D721Med (cell line): ENCODE results near the gene ATP5MK.
"Not testable (repeated sequence)": the region's sequence is repeated elsewhere in the genome, so short reads cannot be mapped to it uniquely, and the experiment has no call there.

Experiments
- DNase-seq: peaks from one replicate; pipeline ENCODE4 v3.0.0; 2011; ENCODE audit warnings: low spot score; ENCODE audit not compliant: insufficient read length
- FAIRE-seq: peaks from 2 replicates; lab custom pipeline; 2011; peaks lifted over from hg19 to GRCh38; lab: Jason Lieb, UNC
- CTCF ChIP-seq: IDR thresholded peaks from 2 replicates; pipeline ENCODE4 v1.5.1; 2012; ENCODE audit warnings: mild to moderate bottlenecking, control low read depth; ENCODE audit not compliant: insufficient read depth; ENCODE audit errors: missing control alignments

ATP5MK gene

DNA sequence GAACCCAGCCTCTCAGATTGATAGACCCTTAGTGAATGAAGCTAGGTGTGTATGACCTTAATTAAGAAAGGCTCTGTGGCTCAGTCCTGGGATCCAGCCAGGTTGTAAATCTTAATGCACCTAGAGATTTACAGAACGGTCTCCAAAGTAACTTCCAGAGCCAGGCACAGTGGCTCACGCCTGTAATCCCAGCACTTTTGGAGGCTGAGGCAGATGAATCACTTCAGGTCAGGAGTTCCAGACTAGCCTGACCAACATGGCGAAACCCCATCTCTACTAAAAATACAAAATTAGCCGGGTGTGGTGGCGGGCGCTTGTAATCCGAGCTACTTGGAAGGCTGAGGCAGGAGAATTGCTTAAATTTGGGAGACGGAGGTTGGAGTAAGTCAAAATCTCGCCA lies 31.6 kb upstream of the ATP5MK start:
- no peak for DNase-seq
- FAIRE-seq = no peak
- no peak for TF ChIP-seq CTCF

DNA sequence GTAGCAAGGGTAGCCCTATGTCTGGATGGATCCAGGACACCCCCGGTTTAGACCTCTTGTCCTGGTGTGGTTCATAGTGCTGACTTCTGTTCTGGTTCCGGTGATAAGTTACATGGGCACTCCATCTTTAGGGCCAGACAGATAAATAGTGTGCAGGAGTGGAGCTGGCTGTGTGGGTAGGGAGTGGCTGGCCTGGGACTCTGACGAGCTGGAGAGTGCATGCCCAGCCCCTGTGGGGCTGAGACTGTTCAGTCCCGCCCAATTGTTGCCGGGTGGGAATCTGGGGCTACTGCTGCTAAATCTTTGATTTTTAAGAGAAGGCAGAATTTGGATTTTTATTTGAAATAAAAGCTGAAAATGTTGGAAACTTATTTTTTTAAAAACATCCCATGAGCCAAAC lies 27.5 kb upstream of the ATP5MK start:
- TF ChIP-seq CTCF = no peak
- FAIRE-seq = no peak
- DNase-seq = no peak

- no peak for TF ChIP-seq CTCF
- FAIRE-seq (no peak), DNase-seq (no peak)
Measured at GRCh38 chr10:103419101-103419500, 22.8 kb upstream of the ATP5MK start.

GRCh38 chr10:103417601-103418000 lies 21.3 kb upstream of the ATP5MK start:
- no peak for TF ChIP-seq CTCF
- FAIRE-seq (no peak), DNase-seq (no peak)

GRCh38 chr10:103417148-103417469 lies 20.8 kb upstream of the ATP5MK start:
- DNase-seq = not testable (repeated sequence)

GRCh38 chr10:103416436-103417147 lies 20.3 kb upstream of the ATP5MK start:
- DNase-seq (no peak), FAIRE-seq (no peak)
- peak; percentile 60 for TF ChIP-seq CTCF

More at GRCh38 chr10:103417148-103417469, 20.8 kb upstream of the ATP5MK start:
- not testable (repeated sequence) for FAIRE-seq

- DNase-seq (no peak), FAIRE-seq (no peak)
- TF ChIP-seq CTCF = no peak
Measured at GRCh38 chr10:103415581-103415980, 19.3 kb upstream of the ATP5MK start.
